ENCODE measurements around the gene DLX5. TPM values are rescaled to one million over a fixed set of nuclear protein-coding genes. Genes with fewer than 3 reads are reported as not detected.
"Not testable (repeated sequence)": the region's sequence is repeated elsewhere in the genome, so short reads cannot be mapped to it uniquely, and the experiment has no call there.

The DLX5 gene
- total RNA-seq = not detected in 2 replicates

DNA sequence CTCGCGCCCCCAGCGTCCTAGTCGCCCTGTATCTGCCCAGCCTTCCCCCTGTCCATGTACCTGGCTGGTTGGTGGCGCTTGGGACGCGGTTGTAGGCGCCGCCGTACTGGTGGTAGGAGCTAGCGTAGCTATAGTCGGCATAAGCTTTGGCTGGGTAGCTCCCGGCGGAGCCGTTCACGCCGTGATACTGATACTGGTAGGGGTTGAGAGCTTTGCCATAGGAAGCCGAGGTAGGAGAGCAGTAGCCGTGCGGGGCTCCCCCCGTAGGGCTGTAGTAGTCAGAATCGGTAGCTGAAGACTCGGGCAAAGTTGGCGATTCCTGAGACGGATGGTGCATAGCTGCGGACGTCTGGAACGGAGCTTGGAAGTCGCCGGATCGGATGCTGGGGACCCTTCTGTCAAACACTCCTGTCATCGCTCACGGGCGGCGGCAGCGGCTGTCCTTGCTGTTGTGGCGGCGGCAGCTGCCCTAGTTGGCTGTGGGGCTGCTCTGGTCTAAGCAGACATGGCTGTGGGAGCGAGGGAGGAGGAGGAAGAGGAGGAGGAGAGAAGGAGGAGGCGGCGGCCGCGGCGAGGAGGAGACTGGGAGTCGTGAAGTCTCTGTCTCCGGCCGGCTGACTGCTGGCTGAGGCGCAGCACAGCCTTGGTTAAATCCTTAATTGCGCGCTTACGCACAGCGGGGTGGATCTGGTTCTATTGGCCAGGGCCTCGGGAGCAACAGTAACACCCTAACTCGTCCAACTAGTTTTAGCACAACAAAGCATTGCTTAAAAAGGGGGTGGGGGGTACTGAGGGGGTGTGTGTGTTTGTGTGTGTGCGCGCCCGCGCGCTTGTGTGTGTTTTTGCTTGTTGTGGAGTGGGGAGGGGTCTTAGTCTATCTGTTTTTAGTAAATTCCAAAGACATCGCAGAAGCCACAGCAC lies at the start of gene DLX5:
DLX5 (minus strand) TSS at position 623 of the 921 bp plus-strand sequence; CDS start at position 415, 208 bp downstream.
- intact Hi-C loops (cut with micrococcal nuclease) = loop anchor here (1.0 to 10.0 kb wide), 4 partner anchors 21 to 840 kb away; partner anchors contain the start of genes SEM1 and TAC1

GRCh38 chr7:97072025-97072424 lies 47.4 kb upstream of the DLX5 start:
- intact Hi-C loops (cut with micrococcal nuclease) = not testable (repeated sequence)

GRCh38 chr7:97064972-97065587 lies 40.4 kb upstream of the DLX5 start:
- intact Hi-C loops (cut with micrococcal nuclease) = loop anchor here (1.0 kb wide), 4 partner anchors 114 to 1149 kb away; no protein-coding TSS in a partner anchor

DNA sequence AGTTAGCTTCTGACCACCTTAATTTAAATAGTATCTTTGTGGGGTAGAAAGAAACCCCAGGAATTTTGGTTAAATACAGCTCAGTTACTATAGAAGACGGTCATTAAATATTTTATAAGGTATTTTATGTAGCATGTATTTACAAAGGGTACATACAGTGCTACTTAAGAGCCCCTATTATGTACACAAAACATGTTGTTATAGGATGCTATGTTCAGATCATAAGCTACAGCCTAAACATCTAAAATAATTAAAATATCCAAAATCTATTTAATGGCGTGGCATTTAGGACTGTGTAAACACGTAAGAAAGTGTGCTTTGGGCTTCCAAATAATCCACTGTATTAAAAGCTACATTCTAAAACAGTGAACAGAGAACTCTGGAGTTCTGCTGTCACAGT lies 39.4 kb upstream of the DLX5 start:
- intact Hi-C loops (cut with micrococcal nuclease) = no loop called here

GRCh38 chr7:97043281-97043680 lies 18.6 kb upstream of the DLX5 start:
- intact Hi-C loops (cut with micrococcal nuclease) = no loop called here

DNA sequence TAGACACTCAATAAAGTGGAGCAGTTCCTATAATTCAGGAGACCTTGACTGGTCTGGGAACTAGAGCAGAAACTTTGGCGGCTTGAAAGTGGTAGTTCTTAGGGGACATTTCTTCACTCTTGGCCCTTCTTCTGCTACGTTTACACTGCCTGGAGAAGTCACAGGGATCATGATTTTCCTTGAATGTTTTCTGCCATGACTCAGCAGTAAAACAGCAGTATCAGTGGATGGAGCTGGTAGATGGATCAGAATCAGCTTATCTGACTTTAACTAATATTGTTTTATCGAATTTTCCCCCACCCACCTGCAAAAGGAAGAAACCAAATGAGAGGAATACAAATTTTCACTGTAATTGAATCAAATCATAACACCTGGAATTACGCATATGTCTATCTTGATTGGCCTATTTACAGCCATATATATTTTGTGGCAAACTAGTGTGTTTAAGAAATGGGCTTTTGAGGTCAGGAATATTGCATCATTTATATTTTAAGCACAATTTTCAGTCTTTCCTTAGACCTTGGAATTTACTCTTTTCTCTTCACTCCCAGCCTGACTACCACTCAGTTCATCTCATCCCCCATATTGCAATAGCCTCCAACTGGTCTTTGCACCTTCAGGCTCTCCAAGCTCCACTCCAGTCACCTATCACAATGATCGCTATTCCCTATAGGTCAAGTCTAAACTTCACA lies 14.9 kb upstream of the DLX5 start:
- intact Hi-C loops (cut with micrococcal nuclease) = no loop called here

- intact Hi-C loops (cut with micrococcal nuclease) = not testable (repeated sequence)
Measured at GRCh38 chr7:97034213-97034852, 9.7 kb upstream of the DLX5 start.

DNA sequence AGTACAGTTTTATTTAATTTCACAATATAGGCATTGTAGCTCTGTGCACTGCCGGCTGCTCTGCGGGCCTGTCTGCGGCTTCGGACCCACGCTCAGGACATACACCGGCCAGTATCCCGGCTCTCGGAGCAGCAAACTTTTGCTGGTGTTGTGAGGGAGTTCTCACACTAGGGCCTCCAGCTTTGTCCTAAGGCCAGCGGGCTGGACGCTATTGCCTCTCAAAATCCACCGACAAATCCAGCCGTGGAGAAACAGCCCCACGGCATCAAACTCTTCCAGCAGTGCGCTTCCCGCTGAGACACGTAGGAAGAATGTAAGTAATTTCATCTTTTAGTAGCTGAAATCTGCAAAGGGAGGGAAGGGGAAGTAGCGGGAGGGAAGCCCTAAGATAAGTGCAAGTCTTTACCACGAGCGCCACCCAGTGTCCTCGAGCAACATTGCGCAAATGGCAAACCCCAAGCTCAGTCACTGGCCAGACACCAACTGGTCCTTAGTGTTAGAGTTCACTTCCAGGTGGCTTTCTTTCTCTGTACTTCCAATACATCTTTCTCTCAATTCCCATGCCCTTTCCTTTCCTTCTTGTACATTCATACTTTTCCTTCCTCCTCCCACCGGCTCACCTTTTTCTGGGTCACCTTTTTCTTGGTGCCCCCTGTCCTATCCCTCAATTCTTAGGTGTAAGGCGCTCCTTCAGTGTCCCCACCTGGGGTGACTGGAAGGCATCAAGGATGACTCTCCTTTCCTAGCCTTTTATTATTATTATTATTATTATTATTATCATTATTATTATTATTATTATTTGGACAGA lies 3.0 kb upstream of the DLX5 start:
- intact Hi-C loops (cut with micrococcal nuclease) = loop anchor here (1.0 to 10.0 kb wide), 7 partner anchors 15 to 1111 kb away; partner anchors contain the start of genes SEM1 and TAC1

DNA sequence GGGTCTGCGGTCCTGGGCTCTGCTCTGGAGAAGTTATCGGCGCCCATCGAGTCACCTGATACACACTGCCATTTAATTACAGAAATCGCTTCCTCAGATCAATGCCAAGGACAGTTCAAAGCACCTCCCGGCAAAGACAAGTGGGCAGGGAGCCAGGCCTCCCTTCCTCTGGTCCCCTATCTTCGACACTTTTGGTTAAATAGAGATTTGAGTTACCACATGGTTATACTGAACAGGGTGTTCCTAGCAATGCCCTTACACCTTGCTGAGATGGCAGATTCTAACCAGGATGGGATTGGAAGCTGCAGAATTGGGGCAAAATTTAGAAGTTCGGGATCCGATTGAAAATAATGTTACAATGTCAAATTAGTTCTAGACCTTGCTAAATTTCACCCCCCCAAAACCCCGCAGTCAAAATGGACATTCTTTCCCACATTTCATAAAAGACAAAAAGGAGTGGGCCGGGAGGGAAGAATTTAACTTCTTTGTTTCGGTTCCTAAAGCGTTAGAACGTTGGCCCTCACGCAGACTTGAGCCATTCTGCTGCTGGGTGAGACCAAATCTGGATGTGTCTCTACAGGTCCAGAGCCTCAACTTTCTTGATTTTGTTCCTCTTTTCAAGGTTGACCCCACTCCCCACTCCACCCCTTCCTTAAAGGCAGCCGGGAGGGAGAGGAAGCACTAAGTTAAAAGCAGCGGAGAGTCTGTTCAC lies 2.2 kb upstream of the DLX5 start:
- intact Hi-C loops (cut with micrococcal nuclease) = loop anchor here (1.0 to 10.0 kb wide), 7 partner anchors 15 to 1111 kb away; partner anchors contain the start of genes SEM1 and TAC1

GRCh38 chr7:97025983-97026714 lies 1.5 kb upstream of the DLX5 start:
- intact Hi-C loops (cut with micrococcal nuclease) = loop anchor here (1.0 to 10.0 kb wide), 5 partner anchors 23 to 841 kb away; partner anchors contain the start of genes SEM1 and TAC1

- intact Hi-C loops (cut with micrococcal nuclease) = loop anchor here (1.0 to 10.0 kb wide), 4 partner anchors 22 to 840 kb away; partner anchors contain the start of genes SEM1 and TAC1
Measured at GRCh38 chr7:97025130-97025499, 484 bp upstream of the DLX5 start.

DNA sequence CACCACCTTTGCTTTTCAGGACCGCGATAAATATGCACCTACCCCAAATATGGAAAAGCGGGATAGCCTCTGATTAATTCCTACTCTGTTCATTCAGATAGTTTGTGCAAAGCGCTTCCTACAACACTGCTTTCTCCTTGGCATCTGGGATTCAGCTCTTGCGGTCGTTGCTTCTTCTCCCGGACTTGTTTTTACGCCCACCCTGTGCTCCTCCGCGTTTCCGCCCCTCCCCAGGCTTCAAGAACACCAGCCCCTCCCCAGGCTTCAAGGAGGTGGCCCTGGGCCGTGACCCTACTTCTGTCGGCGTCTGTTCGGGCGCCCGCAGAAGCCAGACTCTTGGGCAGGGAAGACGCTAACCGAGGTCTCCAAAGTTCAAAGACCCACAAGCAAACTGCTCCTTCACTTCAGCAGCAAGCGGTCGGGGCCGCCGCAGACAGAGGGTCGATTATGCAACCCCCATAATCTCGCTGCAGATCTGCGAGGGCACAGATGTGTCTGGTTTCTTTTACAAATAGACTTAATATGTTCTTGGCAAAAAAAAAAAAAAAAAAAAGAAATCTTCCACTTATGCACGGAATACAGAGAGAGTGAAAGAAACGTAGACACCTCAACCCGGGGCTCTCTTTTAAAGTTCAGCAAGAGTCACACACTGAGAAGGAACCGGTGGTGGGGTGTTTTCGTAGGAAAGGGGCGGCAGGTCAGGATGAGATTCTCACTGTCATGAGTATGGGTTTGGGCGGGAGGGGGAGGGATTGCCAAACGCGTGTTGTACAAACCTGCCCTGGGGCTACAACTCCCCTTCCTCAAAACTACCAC lies 1.9 kb downstream of the DLX5 start:
- intact Hi-C loops (cut with micrococcal nuclease) = loop anchor here (1.0 to 10.0 kb wide), 3 partner anchors 18 to 838 kb away; partner anchors contain the start of gene TAC1

- intact Hi-C loops (cut with micrococcal nuclease) = loop anchor here (1.0 to 10.0 kb wide), 3 partner anchors 18 to 837 kb away; partner anchors contain the start of gene TAC1
Measured at GRCh38 chr7:97021747-97022490, 2.7 kb downstream of the DLX5 start.

DNA sequence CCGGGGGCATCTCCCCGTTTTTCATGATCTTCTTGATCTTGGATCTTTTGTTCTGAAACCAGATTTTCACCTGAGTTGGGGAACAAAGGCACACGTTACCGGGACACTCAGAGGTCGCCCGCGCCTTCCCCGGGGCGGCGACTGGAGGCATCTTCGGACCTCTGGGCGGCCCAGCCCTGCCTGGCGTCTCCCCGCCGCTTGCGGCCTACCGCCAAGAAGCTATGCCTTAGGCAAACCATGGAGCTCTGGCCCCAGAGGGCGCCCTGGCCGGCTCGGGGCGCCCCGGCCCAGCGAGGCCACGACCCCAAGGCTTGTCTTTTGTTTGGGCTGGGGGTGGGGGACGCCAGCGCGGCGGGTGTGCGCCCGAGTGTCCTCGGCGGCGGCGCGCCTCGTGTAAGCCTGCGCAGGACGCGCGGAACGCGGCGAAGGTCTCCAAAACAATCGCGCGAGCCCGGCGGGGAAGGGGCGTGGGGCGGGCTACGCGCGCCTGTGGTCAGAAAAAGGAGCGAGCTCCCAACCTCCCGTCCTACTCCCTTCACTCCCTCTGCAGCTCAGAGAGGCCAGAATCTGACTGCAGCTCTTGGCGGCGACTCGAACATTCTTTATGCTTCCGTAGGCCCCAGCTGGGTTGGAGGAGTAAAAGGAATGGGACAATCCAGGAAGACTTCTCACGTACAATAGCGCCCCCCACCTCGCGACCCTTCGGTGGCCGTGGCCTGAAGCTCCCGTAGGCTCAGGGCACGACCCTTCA lies 3.5 kb downstream of the DLX5 start:
- intact Hi-C loops (cut with micrococcal nuclease) = loop anchor here (10.0 kb wide), 2 partner anchors 714 to 836 kb away; partner anchors contain the start of gene TAC1

GRCh38 chr7:97020601-97020995 lies 4.0 kb downstream of the DLX5 start:
- intact Hi-C loops (cut with micrococcal nuclease) = loop anchor here (10.0 kb wide), 2 partner anchors 714 to 836 kb away; partner anchors contain the start of gene TAC1

- intact Hi-C loops (cut with micrococcal nuclease) = loop anchor here (10.0 kb wide), 2 partner anchors 715 to 835 kb away; partner anchors contain the start of gene TAC1
Measured at GRCh38 chr7:97019710-97020225, 4.9 kb downstream of the DLX5 start.
